ENCODE data around the gene SCUBE3. TPM values are rescaled to one million over a fixed set of nuclear protein-coding genes. Genes with fewer than 3 reads are reported as not detected.

Gene SCUBE3
- total and polyA plus RNA-seq, 2 of the 13 experiments (the other 11 are each of a cell fraction or from before 2014, with no cell fraction given): not detected

DNA sequence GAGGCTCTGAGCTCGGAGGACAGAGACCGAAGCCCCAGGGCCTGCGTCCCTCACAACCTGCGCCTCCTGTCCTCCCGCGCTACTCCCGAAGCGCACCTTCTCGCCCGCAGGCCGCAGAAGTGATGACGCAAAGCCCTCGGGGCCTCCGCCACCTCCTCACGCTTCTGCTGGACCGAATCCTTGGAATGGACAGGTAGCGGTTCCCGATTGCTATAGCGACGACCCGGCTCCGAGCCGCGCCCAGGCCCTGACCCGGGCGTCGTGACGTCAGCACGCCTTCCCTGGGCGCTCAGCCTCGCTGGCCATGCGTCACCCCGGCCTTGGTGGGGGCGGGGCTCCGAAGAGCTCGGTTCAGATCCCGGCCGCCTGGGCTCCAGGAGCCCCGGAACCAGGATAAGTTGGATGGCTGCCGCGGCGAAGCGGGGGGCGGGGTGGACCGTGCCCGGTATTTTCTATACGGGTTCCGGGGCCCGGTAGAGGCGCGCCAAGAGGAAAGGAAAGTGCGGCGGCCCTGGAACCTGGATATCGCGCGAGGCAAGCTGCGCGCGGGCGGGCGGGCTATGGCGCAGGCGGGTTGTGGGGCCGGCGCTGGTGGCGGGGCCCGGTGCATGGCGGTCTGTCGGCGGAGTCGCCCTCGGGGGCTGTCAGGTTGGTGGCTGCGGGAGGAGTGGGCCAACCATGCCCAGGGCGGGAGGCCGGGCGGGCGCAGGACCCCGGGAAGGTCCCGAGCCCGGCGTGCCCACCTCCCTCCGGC is 45.6 kb downstream of the SCUBE3 start, which contains the start of gene ZNF76 (continued):
- TF ChIP-seq, protein P1, sequence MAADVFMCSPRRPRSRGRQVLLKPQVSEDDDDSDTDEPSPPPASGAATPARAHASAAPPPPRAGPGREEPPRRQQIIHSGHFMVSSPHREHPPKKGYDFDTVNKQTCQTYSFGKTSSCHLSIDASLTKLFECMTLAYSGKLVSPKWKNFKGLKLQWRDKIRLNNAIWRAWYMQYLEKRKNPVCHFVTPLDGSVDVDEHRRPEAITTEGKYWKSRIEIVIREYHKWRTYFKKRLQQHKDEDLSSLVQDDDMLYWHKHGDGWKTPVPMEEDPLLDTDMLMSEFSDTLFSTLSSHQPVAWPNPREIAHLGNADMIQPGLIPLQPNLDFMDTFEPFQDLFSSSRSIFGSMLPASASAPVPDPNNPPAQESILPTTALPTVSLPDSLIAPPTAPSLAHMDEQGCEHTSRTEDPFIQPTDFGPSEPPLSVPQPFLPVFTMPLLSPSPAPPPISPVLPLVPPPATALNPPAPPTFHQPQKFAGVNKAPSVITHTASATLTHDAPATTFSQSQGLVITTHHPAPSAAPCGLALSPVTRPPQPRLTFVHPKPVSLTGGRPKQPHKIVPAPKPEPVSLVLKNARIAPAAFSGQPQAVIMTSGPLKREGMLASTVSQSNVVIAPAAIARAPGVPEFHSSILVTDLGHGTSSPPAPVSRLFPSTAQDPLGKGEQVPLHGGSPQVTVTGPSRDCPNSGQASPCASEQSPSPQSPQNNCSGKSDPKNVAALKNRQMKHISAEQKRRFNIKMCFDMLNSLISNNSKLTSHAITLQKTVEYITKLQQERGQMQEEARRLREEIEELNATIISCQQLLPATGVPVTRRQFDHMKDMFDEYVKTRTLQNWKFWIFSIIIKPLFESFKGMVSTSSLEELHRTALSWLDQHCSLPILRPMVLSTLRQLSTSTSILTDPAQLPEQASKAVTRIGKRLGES (CRISPR knock-in tag; IDR thresholded peaks at IDR 0.05; ENCODE audit: borderline replicate concordance): no peak
- TF ChIP-seq IRX3 (CRISPR knock-in tag; IDR thresholded peaks at IDR 0.05; ENCODE audit: borderline replicate concordance, low read depth) (peak; percentile 98), KDM5B (CRISPR knock-in tag; IDR thresholded peaks at IDR 0.05; ENCODE audit: borderline replicate concordance) (peak; percentile 96), HOXD1 (CRISPR knock-in tag; IDR thresholded peaks at IDR 0.05) (peak; percentile 55; the same call in 1 of the 2 replicates), ZBTB3 (CRISPR knock-in tag; IDR thresholded peaks at IDR 0.05; ENCODE audit: borderline replicate concordance, low read depth) (peak; percentile 84; the same call in 1 of the 2 replicates), ZNF253 (CRISPR knock-in tag; IDR thresholded peaks at IDR 0.05; ENCODE audit: borderline replicate concordance) (peak; percentile 69; the same call in 1 of the 2 replicates), HCFC1 (IDR thresholded peaks at IDR 0.05; ENCODE audit: low read depth, low read length) (peak; percentile 74), ZNF747 (CRISPR knock-in tag; IDR thresholded peaks at IDR 0.05; ENCODE audit: borderline replicate concordance) (peak; percentile 68), FOXM1 (CRISPR knock-in tag; IDR thresholded peaks at IDR 0.05) (no peak), GTF3A (CRISPR knock-in tag; conservative IDR thresholded peaks at IDR 0.05) (peak; percentile 98), KAT2B (IDR thresholded peaks at IDR 0.05; ENCODE audit: borderline replicate concordance, low read depth, low read length) (no peak), DR1 (CRISPR knock-in tag; IDR thresholded peaks at IDR 0.05) (peak; percentile 80), CHCHD3 (CRISPR knock-in tag; IDR thresholded peaks at IDR 0.05) (peak; percentile 92; the same call in 1 of the 2 replicates), ZNF674 (CRISPR knock-in tag; IDR thresholded peaks at IDR 0.05; ENCODE audit: low read depth) (peak; percentile 28; the same call in 1 of the 2 replicates), TEAD3 (CRISPR knock-in tag; optimal IDR thresholded peaks at IDR 0.05; ENCODE audit: borderline replicate concordance) (peak; percentile 95)
- TF ChIP-seq, protein P2, sequence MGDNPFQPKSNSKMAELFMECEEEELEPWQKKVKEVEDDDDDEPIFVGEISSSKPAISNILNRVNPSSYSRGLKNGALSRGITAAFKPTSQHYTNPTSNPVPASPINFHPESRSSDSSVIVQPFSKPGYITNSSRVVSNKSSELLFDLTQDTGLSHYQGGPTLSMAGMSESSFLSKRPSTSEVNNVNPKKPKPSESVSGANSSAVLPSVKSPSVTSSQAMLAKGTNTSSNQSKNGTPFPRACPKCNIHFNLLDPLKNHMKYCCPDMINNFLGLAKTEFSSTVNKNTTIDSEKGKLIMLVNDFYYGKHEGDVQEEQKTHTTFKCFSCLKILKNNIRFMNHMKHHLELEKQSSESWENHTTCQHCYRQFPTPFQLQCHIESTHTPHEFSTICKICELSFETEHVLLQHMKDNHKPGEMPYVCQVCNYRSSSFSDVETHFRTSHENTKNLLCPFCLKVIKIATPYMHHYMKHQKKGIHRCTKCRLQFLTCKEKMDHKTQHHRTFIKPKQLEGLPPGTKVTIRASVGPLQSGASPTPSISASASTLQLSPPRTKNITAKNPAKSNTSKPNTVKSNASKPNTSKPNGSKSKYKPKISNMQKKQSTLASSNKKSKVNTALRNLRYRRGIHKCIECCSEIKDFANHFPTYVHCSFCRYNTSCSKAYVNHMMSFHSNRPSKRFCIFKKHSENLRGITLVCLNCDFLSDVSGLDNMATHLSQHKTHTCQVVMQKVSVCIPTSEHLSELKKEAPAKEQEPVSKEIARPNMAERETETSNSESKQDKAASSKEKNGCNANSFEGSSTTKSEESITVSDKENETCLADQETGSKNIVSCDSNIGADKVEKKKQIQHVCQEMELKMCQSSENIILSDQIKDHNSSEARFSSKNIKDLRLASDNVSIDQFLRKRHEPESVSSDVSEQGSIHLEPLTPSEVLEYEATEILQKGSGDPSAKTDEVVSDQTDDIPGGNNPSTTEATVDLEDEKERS (CRISPR knock-in tag; IDR thresholded peaks at IDR 0.05): peak; percentile 41; the same call in 1 of the 2 replicates
- TF ChIP-seq, protein P3, sequence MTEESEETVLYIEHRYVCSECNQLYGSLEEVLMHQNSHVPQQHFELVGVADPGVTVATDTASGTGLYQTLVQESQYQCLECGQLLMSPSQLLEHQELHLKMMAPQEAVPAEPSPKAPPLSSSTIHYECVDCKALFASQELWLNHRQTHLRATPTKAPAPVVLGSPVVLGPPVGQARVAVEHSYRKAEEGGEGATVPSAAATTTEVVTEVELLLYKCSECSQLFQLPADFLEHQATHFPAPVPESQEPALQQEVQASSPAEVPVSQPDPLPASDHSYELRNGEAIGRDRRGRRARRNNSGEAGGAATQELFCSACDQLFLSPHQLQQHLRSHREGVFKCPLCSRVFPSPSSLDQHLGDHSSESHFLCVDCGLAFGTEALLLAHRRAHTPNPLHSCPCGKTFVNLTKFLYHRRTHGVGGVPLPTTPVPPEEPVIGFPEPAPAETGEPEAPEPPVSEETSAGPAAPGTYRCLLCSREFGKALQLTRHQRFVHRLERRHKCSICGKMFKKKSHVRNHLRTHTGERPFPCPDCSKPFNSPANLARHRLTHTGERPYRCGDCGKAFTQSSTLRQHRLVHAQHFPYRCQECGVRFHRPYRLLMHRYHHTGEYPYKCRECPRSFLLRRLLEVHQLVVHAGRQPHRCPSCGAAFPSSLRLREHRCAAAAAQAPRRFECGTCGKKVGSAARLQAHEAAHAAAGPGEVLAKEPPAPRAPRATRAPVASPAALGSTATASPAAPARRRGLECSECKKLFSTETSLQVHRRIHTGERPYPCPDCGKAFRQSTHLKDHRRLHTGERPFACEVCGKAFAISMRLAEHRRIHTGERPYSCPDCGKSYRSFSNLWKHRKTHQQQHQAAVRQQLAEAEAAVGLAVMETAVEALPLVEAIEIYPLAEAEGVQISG (CRISPR knock-in tag; IDR thresholded peaks at IDR 0.05): peak; percentile 97
- TF ChIP-seq, protein P4, sequence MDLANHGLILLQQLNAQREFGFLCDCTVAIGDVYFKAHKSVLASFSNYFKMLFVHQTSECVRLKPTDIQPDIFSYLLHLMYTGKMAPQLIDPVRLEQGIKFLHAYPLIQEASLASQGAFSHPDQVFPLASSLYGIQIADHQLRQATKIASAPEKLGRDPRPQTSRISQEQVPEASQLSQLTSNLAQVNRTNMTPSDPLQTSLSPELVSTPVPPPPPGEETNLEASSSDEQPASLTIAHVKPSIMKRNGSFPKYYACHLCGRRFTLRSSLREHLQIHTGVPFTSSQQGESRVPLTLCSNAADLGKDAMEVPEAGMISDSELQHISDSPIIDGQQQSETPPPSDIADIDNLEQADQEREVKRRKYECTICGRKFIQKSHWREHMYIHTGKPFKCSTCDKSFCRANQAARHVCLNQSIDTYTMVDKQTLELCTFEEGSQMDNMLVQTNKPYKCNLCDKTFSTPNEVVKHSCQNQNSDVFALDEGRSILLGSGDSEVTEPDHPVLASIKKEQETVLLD (CRISPR knock-in tag; IDR thresholded peaks at IDR 0.05; ENCODE audit: low read depth): peak; percentile 97
